GM21367 (cell line): ENCODE measurements around the gene EHBP1L1.

Experiments
- ATAC-seq: cut with Tn5 transposase; IDR thresholded peaks from one replicate; pipeline ENCODE4 v1.9.1; 2021; ENCODE audit not compliant: unreplicated experiment

EHBP1L1 gene

DNA sequence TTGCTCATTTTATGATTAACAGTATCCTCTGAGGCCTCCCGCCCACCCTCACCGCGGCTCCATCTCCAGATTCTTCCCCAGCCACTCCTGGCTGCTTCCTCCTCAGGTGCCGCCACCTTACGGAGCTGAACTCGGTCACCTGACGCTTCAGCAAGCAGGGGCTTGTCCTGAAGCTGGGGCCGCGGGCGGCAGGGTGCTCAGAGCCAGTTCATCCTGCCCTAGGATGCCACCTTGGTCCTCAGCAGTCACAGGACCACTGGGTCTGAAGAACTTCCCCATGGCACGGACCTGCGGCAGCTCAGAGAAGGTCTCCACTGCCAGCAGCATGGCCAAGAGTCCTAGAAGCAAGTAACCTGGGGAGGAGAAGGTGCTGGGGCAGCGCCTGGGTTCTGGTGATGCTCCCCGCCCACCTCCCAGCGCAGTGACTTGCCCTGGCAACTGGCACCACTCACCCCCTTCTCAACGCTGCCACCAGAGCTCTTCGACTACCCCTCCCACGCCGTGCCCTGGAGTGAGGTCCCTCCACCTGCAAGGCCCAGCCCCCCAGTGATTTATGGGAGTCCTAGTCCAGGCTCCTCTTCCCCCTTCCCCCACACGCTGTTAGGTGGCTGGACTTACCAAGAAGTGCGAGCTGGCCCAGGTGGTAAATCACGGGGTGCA is 17.1 kb downstream of the EHBP1L1 start:
- ATAC-seq = no peak

DNA sequence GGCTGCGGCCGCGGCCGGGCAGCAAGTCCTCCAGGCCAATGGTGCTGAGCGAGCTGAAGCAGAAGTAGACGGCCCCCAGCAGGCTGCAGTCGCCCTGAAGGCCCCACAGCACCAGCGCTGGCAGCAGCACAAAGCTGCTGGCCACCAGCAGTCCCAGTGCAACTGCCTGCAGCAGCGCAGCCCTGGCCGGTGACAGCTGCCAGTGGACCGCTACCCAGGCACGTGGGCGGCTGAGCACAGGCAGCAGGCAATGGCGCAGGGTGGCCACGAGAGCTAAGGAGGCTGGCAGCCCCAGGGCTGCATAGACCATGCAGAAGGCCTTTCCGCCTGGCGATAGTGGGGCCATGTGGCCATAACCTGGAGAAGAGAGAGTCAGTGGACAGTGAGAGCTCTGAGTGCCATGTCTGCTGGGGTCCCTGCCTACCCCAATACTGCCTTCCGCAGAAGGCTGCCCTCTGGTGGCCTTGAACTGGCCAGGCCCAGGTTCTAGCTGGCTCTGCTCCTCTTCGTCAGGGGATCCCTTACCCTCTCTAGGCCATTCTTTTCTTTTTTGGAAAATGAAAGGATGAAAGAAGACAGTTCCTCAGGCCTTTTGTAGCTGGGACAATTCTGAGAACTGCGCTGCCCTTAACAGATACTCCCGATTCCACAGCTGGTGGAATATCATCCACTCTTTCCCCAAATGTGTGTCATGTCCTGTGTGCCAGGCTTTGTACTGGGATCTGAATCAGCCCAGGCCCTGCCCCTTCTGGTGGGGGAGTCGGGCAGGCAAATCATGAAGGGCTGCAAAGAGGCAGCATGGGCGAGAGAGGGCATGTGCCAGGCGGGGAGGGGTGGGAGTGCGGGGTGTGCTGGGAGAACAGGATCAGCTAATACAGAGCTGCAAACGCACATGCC is 17.9 kb downstream of the EHBP1L1 start:
- ATAC-seq = no peak

DNA sequence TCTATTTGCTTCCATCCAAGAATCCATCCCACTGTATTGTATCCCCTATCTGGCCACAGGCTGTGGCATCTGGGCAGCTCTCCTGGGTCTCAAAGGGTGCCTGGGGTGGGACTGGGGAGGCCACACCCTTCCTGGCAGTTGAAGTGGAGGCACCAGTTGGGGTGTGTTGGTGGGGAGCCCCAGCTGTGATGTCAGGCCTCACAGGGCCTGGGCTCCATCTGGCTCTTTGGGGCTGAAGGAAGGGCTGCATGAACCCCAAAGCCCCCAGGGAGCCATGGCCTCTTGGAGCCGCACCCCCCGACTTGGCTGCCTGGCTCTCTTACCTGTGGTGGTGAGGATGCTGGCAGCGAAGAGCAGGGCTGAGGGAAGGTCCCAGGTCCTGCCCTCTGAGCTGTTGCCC is 19.3 kb downstream of the EHBP1L1 start:
- no peak for ATAC-seq

DNA sequence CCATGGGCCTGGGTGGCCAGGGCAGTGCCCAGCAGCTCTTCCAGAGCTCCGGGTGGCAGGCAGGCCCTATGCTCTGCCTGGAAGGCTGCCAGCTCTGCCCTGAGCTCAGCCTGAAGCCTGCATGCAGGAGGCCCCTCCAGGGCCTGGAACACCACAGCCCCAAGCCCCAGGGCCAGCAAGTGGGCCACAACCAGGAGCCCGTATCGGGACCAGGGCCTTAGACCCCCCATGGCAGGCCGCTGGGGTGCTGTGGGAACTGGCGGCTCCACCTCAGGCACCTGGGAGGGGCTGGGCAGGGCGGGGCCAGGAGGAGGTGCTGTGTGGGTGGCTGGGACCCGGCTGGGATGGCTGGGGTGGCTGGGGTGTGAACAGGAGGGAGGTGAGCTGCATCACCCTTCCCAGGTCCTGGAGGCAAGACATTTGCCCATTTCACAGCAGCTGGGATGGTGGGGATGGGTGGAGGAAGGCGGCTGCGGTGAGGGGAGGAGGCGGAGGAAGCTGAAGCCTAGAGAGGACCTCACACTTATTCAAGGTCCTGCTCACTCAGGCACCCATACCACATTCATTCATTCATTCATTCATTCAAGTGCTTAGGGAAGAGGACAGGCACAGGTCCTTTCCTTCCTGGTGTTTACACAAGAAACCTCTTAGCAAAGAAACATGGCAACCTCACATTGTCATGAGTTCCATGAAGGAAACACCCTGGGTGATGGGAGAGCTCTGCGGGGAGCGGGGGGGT is 19.9 kb downstream of the EHBP1L1 start, which contains the start of gene KCNK7:
KCNK7 (minus strand) TSS at position 258 of the 739 bp plus-strand sequence; CDS start at position 230, 28 bp downstream.
- ATAC-seq = no peak

DNA sequence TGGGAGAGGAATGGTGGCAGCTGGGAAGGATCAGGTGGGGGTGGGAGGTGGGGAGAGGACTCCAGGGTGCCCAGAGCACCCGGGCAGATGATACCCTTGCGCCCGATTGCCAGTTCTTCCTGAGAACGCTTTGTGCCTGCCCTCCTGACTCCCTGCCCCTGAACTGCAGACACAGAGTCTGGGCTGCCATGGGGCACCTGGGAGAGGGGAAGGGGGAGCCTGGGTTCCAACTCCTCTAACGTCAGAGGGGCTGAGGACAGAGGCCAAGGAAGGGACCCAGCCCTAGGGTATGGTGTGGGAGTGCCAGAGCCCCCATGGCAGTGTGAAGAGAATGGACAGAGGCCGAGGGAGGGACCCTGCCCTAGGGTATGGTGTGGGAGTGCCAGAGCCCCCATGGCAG is 20.7 kb downstream of the EHBP1L1 start:
- ATAC-seq = no peak

DNA sequence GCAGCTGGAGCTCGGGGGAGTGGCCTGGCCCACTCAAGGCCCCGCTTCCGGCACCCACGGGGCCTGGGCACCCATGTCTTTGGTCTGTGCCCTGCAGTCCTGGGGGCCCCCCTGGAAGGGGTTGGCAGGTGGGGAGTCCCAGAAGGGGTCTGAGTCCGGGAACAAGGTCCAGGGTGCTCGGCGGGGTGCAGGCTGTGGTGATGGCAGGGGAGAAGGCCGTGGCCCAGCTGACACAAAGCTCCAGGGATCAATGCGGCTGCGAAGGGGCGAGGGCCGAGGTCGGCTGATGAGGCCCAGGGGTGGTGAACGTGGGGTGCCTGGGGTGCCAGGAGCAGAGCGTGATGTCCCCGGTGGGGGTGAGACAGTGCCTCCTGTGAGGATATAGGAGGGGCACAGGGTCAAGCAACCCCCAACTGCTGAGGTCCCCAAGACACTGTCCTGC is 22.4 kb downstream of the EHBP1L1 start:
- no peak for ATAC-seq

DNA sequence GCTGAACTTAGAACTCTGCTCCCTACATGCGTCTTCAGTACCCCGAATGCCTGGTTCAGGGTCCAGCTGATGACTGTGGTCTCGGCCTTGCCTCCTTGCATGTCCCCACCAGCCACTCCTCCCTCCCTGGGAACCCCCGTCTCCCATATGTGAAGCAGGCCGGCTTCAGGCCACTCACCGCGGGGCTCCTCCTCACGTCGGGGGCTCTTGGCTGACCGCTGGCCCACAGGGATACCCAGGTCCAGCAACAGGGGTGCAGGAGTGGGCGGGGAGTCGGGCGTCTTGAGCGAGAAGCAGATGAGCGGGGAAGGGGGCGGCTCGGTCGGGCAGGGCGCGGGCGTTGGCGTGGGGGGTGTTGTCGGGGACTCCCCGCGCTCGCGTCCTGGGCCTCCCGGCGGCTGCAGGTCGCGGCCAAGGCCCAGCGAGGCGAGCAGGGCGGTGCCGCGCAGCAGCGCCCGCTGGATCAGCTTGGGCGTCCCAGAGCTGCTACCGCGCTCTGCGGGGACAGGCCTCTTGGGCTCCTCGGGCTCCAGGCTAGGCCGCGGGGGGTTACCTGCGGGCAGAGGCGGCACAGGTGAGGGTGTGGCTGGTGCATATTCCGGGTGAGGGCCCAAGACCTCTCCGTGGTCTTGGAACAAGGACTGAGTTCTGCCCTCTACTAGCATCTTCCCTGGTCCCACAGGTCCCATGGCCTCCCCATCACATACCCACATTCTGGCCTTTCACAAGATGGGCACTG is 23.5 kb downstream of the EHBP1L1 start:
- no peak for ATAC-seq

DNA sequence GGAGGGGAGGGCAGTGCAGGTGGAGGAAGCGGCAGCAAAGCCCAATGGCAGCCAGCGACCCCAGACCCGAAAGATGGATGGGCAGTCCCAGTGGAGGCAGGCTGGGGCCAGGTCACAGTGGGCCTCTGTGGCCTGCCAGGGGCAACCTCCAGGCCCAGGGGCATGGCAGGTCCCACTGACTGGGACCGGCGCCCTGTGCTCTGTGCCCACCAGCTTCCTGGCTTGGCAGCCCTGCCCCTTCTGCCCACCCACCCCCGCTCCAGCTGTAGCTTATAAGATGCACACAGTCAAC is 24.0 kb downstream of the EHBP1L1 start:
- ATAC-seq = no peak

DNA sequence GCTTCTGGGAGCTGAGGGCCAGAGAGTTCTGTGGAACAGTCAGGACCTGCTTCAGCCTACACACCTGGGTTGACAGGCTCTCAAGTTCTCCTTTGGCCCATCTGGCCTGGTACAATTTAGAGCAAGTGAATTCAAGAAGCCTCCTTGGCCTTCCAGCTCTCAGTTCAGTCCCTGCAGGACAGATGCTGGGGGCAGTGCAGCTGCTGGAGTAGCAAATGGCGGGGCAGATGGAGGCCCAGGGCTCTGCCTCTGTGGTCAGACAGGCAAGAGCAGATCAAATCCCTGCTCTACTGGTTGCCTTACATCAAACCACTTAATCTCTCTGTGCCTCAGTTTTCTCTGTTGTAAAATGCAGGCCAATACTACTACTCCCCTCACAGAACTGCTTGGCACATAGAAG is 28.4 kb downstream of the EHBP1L1 start:
- ATAC-seq = no peak

DNA sequence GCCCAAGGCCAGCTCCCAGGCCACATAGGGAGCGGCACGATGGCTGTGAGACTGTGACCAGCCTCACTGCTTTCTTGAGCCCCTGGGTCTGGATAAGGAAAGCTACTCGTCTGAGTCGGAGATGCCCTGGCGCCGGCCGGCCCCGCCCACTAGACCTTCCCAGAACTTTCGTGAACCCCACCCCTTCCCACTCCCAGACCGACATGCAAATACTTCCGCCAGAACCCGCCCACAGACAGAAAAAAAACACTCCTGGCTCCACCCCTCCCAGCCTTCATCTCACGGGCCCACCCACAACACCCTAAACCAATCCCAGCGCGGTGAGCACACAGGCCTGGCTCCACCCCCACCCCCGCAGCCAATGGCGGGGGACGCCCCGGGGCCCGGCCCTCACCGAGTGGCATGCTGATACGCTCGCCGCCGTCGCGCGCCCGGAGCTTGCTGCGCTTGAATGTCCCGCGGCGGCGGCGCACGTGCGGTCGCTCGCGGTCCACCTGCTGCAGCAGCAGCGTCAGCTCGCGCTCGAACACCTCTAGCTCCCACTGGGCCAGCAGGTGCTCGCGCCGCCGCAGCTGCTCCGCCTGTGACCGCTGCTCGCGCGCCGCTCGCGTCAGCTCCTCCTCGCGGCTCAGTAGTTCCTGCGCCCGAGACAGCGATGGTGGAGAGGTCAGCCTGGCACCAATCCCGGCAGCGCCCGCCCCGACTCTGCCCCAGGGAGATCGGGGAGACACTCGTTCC is 31.2 kb downstream of the EHBP1L1 start:
- ATAC-seq = no peak

DNA sequence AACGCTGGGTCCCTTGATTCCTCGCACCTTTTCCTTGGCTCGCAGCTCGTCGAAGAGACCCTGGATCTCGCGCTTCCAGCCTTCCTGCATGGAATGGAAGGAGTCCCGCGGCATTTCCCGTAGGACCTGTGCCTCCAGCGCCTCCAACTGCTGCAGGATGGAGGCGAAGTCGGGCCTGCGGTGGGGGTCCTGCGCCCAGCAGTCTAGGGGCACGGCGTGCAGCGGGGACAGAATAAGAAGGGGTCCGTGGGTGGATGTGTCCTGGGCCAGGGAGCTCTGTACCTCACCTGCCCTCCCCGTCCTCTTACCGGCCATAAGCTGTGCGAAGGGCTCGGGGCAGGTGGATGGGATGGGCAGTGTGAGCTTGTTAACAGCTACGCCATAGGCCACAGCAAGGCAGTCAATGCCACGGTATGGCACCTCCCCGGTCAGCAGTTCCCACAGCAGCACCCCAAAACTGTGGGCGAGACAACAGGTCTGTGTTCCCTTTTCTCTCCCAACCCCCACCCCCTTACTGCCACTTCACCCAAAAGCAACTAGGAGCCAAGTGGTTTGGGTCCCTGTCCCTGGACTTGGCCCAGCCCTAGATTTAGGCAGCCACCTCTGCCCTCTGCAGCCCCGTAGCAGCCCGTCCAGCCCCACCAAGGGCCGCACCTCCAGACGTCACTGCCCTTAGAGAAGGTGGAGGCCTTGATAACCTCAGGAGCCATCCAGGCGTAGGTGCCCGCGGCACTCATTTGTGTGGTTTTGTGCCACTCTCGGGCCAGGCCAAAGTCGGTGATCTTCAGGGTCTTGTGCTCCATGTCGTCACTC is 32.0 kb downstream of the EHBP1L1 start:
- no peak for ATAC-seq

DNA sequence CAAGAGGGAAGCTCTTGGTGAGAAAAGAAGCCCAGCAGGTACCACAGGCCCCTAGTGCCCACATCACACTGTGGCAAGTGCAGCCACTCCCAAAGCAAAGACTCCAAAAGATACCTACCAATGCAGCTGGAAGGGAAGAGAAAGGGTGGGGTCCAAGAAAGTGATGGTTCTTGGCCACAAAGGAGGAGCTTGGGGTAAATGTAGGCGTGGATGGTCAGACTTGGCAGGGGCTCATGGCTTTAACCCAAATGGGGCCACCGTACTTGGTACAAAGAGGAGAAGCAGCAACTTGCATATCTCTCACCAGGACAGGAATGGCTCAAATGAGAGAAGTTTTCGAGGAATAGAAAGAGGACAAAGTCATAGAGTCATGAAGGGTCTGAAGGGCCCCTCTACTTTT is 33.4 kb downstream of the EHBP1L1 start:
- ATAC-seq = no peak

DNA sequence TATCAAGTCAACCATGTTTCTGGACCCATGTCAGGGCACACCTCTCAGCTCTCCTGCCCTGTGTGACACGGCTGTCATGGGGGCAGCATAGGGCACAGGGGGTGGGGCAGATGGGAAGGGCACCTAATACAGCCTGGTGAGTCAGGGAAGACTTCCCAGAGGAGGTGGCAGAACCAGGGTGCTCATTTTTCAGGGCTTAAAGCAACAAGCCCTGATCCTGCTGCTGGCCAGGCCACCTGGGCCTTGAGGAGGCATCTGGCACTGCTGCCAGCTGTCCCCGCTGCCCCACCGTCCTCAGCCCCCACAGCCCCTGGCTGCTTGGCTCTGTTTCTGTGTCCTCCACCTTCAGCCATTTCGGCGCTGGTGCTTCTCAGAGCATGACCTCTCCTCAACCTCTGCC is 33.8 kb downstream of the EHBP1L1 start:
- ATAC-seq = no peak

DNA sequence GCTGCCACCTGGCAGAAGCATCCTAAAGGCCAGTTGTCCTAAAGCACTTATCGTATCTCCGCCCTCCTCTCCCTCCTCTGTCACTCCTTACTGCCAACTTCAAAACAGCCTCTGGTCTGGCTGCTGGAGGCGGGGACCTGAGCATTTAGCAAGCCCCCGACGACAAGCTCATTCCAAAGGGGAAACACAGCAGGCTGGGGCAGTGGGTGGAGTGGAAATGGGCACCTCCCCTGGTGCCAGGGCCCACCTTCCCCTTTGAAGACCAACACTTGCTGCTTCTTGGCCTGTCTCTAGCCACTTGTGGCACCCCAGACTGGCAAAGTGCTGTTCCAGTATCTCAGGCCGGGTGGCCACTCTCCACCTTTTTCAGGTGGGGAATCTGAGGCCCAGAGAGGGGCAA is 34.6 kb downstream of the EHBP1L1 start:
- ATAC-seq = no peak

DNA sequence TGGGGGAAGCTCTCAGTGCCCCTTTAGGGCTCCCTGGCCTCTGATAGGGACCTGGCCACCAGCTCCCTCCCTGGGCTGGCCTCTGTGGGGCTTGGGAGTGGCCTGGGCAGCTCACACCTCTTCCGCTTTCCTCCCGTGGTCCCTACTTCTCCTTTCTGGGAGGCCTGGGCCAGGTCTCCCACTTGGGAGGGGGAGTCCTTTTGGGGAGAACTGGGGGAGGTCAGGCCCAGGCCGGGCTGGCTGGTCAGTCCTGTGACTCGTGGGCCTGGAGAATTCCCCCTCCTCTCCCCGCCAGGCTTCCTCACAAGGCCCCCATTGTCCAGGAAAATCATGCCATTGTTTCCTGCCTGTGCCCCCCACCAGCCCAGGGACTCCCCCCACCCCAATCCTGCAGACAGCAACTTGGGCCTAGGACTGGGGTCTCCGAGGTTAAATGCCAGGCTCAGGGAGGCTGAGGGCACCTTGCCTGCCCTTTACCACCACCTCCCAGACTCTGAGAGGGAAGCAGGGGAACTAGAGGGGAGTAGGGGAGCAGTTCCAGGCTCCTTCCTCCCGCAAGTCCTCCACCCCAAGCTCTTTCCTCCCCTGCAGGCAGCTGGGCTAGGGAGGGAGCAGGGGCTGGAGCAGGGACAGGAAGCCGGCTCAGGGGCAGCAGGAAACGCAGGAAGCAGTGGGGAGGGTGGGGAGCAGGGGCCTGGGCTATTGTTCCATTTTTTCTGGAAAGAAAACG is 35.3 kb downstream of the EHBP1L1 start:
- ATAC-seq = no peak

DNA sequence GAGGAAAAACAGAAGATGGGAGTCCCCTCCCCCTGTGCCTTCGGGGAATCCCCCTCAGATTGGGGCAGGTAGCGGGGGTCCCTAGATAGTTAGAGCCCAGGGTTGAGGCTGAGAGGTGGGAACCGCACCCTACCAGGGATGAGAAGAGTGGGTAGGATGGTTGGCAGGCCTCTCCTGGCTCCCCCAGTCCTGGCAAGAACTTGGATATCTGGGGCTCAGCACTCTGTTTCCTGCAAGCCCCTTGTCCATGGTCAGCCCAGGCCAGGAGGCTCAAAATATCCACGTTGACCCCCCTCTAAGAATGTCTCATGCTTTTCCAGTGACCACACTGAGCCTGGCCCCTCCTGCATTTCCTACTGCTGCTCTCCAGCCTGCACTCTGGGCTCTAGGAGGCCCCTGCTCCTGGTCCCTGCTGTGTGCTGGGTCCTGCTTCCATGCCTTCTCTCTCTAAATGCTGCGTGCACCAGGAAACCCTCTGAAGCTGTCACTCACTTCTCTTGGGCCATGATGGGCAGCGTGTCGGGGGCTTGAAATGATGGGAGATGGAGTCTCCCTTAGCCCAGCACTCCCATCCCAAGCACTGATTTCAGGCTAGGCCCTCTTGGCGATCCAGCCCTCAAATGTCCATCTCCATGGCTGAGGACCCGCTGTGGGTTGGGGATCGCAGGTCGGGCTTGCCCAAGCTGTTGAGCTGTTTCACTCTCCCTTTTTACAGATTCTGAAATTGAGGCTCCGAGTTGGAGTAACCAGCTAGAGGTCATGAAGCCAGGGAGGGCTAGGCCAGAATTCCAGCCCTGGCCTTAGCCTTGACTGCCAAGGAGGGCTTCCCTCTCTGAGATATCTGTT is 36.1 kb downstream of the EHBP1L1 start:
- ATAC-seq = no peak

DNA sequence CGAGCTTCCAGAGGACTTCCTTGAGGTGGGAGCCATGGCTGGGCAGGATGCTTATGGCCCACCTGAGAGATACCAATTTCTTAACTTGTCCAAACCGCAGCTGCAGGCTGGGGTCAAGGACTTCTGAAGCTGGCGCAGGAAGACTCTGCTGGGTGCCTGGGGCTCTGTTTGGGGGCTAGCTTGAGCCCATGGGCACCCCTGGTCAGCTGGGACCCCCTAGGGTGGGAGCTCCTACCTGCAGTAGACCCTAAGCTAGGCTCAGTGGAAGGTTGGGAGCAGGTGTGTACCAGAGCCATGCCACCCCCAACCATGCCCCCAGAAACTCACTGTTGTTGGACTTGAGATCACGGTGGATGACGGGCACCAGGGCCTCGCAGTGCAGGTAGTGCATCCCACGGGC is 36.8 kb downstream of the EHBP1L1 start:
- no peak for ATAC-seq
